ENCODE data around the gene AGBL1. TPM values are rescaled to one million over a fixed set of nuclear protein-coding genes. Genes with fewer than 3 reads are reported as not detected.

AGBL1 gene
- total RNA-seq, 1 experiment from 2014 or later = not detected

DNA sequence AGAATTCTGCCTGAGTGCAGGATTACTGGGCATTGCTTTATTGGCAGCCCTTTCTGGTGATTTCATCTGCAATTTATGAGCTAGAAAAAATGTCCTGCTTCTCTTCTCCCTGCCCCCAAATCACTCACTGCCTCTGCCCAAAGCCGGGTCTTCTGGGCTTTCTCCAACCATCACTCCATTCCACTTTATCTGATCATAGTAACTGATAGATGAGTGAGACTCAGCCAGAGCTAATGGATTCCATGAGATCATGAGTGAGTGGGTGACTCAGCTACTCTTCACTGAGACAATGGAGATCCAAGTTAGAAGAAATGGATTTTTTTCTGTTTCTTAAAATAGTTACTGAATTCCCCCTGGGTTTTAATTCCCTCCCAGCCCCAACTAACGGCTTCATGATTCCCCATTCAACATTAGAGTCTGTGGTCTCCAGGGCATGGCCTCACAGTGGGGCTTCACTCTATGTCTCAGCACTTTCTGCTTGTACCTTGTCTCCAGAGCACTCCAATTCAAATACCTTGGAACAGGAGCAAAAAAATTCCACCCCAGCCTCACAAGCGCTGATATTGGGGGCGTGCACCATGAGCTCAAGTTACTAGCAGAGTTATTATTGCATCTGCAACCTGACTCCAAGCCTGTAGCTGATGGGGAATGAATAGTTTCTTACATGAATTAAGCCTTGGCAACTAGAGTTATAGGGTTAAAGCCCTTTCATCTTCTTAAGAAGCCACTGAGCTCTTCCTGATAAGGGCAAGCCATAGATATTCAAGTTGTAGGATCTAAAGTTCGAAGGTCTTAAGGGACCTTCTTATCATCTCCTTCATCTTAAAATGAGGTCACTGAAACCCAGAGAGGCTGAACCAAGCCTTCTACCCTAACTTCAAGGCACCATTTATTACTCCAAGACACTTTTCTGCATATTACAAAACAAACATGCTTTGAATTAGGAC, 85.9 kb downstream of the AGBL1 start:
- Histone ChIP-seq H4K5ac (ENCODE audit: insufficient read length, low read depth, low read length) (no peak overlapping the region), H4K91ac (ENCODE audit: insufficient read length, low read depth, low read length) (no peak overlapping the region), H3K27ac (ENCODE audit: insufficient read length, low read depth, low read length) (no peak overlapping the region), H2BK20ac (ENCODE audit: low read depth, low read length, poor library complexity, severe bottlenecking) (no peak overlapping the region), H3K23ac (ENCODE audit: insufficient read length, low read depth, low read length) (no peak overlapping the region), H2BK120ac (ENCODE audit: low read depth, low read length, poor library complexity, severe bottlenecking) (no peak overlapping the region), H3K79me1 (ENCODE audit: insufficient read depth, low read depth, low read length, poor library complexity, severe bottlenecking) (no peaks in the 10 kb centered on the region), H3K9ac (ENCODE audit: extremely low read depth, insufficient read length, low read length) (no peak overlapping the region), H3K9me3 (ENCODE audit: control insufficient read depth, low read depth, low read length) (no peaks in the 10 kb centered on the region), H3K23me2 (ENCODE audit: insufficient read length, low read depth, low read length, poor library complexity, severe bottlenecking) (no peaks in the 10 kb centered on the region), H3K18ac (ENCODE audit: insufficient read length, low read depth, low read length) (no peak overlapping the region), H3K4ac (ENCODE audit: low read depth, low read length) (no peak overlapping the region), H3K27me3 (ENCODE audit: insufficient read depth, low read length) (no peaks in the 10 kb centered on the region), H2BK5ac (ENCODE audit: insufficient read length, low read length) (no peak overlapping the region), H2BK15ac (ENCODE audit: low read depth, low read length) (no peak overlapping the region), H2BK12ac (ENCODE audit: insufficient read length, low read depth, low read length) (no peak overlapping the region), H3T11ph (ENCODE audit: low read length) (no peak overlapping the region), H3K4me2 (ENCODE audit: insufficient read depth, insufficient read length, low read length) (no peak overlapping the region), H3K14ac (ENCODE audit: insufficient read depth, low read length) (no peak overlapping the region), H2AK5ac (ENCODE audit: insufficient read length, low read length) (no peak overlapping the region), H3K56ac (ENCODE audit: insufficient read length, low read depth, low read length) (no peak overlapping the region), H3K79me2 (ENCODE audit: insufficient read depth, low read length) (no peaks in the 10 kb centered on the region), H4K20me1 (ENCODE audit: control insufficient read depth, insufficient read depth, insufficient read length) (no peaks in the 10 kb centered on the region), H4K8ac (replicated peaks; ENCODE audit: insufficient read length, low read depth, low read length) (no peak overlapping the region), H2AFZ (ENCODE audit: low read length) (no peak overlapping the region), H3K4me1 (ENCODE audit: insufficient read depth, low read length) (peaks cover 2% of the 10 kb centered on the region; the same call in 1 of the 2 replicates)
- H3K36me3 Mint-ChIP-seq (ENCODE audit: insufficient read depth in 1 of 3, low read depth in 3 of 3) = no peaks in the 10 kb centered on the region; a peak in 1 of 7 replicates
- no peak overlapping the region for H3K4me3 Mint-ChIP-seq
- no peak overlapping the region for H3K27ac Mint-ChIP-seq
- TF ChIP-seq CTCF (conservative IDR thresholded peaks at IDR 0.05) = no peak
- no peak for DNase-seq
- no peaks in the 10 kb centered on the region for H3K9me3 Mint-ChIP-seq
- no peaks in the 10 kb centered on the region for H3K27me3 Mint-ChIP-seq (ENCODE audit: low read depth)
- H3K4me1 Mint-ChIP-seq = peaks cover 28 to 32% of the 10 kb centered on the region in 2 experiments
- WGBS (ENCODE audit: extremely low coverage, insufficient read length, low lambda C conversion rate) = no CpG with 5 or more reads among the region's 5 CpGs

All from H9 (cell line).